NCI-H1105 treated with DMSO at 0.1 percent for 48 hours (cell line): ENCODE results near the gene NCMAP.
"Not testable (repeated sequence)": the region's sequence is repeated elsewhere in the genome, so short reads cannot be mapped to it uniquely, and the experiment has no call there.

Experiments
- DNase-seq: peaks from one replicate; lab custom pipeline; 2025; lab: John Stamatoyannopoulos, UW

Gene NCMAP

DNA sequence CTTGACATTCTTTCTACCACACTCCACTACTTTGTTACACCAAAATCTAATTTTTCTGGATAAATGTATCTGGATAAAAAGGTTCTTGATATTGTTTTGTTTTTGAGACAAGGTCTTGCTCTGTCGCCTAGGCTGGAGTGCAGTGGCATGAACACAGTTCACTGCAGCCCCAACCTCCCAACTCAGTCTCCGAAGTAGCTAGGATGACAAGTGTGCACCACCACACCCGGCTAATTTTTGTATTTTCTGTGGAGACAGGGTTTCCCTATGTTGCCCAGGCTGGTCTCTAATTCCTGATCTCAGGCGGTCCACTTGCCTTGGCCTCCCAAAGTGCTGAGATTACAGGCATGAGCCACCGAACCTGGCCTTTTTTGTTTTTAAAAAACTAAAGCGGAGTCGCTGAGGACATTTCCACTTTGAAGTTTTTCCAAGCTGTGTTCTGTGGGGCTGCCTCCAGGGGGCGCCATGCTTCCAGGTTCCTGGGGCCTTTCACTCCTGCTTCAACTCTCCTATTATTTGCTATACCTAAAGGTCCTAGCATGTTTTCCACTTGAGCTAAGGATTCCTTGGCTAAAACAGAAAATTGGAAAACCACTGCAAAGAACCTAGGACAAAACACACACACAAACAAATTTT lies 14.1 kb upstream of the NCMAP start:
- DNase-seq, result peak; percentile 21

DNA sequence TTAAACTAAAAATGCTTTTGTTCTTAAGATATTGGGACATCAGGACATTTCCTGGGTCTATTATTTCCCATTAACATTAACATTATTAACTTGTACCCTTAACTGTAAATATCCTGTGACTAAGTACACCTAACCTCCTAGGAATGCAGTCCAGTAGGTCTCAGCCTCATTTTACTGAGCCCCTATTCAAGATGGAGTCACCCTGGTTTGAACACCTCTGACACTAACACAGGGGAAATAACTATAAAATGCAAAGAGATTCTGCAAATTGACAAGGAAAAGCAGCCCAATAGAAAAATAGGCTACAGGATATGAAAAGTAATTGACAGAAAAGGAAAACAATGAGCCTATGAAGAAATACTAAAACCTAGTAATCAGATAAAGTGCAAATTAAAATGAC lies 11.6 kb upstream of the NCMAP start:
- no peak for DNase-seq

DNA sequence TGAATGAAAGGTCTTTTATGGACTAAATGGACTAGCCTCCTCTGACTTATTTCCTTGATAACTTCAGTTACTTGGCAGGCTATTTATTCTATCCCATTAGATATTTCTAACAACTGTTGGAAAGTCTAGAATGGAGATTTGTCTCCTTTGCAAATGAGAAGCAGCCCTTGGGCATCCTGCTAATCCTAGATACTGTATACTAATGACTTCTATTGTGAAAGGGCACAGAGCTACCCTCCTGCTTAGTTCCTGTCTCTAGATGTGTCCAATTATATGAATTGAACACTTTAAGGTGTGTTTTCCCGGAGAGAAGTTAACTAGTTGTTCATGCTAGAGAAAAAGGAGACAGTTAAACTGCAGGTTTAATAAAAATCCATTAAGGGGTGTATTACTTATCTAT lies 10.2 kb upstream of the NCMAP start:
- DNase-seq, result no peak

DNA sequence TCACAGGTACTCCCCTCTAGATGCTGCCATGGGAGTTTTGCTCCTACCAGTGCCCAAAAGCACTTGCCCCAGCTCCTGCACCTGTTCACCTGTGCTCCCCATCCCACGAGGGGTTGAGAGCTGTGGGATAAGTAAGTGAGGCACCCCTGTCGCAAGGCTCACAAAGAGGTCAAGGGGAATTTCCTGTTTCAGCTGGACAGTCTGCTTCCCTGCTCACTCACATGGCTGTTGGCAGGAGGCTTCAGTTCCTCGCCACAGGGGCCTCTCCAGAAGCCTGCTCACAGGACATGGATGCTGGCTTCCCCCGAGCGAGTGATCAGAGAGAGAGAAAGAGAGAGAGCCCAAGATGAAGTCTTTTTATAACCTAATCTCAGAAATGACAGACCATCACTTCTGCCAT lies 8.7 kb upstream of the NCMAP start:
- no peak for DNase-seq

DNA sequence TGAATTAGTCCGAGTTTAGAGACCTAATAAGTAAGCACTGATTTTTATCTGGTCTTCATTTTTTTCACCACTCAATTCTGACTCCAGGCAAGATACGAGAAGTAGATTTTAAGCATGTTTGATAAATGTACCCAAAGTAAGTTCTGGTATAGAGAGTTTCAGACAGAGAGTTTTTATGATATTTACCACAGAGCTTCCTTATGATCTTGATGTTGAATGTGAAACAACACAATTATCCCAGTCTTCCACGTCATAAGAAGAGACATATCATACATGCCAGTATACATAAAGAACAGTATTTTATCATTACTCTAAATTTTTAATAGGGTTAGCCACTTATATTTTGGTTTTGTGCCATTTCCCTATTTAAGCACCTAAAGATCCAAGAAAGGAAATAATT lies 7.8 kb upstream of the NCMAP start:
- DNase-seq, result no peak

DNA sequence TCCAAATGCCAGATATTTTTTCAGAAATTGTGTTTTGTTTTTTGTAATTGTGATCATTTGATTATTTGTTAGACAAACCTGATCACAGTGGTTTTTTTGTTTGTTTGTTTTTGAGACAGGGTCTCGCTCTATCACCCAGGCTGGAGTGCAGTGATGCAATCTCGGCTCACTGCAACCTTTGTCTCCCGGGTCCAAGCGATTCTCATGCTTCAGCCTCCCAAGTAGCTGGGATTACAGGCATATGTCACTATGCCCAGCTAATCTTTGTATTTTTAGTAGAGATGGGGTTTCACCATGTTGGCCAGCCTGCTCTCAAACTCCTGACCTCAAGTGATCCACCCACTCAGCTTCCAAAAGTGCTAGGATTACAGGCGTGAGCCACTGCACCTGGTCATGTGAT lies 6.7 kb upstream of the NCMAP start:
- not testable (repeated sequence) for DNase-seq

DNA sequence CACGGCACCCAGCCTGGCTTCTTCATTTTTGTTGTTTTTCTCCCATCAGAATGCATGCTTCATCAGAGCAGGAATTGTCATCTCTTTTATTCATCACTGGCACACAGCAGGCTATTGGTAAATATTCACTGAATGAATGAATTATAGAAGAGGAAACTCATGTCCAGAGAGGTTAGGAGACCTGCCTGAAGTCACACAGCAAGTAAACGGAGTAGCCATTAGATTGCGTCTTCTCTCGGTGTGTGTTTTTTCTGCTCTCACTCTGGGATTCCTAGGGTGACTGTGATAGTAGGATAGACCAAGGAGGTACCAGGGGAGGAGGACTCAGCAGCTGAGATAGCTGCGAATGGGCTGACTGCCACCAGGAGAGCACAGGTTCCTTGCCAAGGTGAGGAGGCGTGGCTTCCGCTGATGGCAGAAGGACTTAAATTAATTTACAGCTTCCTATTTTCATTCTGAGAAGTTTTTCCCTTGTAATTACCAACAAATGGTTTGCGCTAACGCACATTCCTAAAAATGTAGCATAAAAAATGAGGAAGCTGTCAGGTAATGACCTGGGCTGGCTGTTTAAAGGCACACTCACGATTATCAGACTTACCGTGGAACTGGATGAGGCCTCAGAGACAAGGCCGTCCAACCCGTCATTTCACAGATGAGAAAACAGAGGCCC lies 4.5 kb upstream of the NCMAP start:
- no peak for DNase-seq

DNA sequence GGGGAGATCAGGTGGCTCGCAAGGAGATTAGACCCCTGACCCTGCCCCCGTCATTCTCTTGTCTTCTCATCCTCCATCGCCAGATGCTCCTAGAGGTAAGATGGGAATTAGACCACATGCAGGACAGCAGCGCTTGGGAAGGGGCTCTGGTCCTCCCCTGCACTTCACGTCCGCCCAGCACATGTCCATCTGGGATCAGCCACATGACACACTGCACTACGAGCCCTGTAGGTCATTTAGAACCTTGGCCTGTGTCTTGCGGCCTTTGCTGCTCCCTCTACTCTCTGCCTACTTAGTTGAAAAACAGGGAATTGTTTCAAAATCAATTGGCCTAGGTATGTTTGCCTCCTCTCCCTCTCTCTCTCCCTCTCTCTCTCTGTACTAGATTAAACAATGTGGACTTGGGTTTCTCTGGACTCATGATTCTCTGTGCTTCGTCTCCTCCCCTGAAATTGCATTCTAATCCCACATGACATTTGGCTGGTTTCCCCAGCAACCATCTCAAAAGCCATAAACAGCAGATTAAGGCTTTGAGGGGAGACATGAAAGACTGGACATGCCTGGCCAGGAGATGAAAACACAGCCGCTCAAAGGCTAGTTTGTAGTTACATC lies 3.8 kb upstream of the NCMAP start:
- no peak for DNase-seq

DNA sequence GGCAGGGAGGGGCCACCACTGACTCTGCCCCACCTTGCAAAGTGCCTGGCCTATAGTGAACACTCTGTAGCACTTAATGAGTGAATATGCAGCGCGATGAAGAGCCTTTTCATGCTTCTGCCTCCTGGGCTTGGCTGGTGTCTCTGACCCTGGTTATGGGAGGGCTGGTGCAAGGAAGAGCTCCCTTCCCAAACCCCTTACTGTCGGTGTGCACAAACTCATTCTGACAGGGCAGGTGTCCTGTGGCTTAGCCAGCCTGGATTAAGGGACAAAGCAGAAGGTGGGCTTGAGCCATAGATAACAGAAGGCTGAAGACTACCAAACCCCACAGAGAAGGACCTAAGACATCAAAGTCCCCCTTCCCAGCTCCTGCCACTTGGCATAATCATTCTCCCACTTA lies 2.0 kb upstream of the NCMAP start:
- DNase-seq, result no peak

DNA sequence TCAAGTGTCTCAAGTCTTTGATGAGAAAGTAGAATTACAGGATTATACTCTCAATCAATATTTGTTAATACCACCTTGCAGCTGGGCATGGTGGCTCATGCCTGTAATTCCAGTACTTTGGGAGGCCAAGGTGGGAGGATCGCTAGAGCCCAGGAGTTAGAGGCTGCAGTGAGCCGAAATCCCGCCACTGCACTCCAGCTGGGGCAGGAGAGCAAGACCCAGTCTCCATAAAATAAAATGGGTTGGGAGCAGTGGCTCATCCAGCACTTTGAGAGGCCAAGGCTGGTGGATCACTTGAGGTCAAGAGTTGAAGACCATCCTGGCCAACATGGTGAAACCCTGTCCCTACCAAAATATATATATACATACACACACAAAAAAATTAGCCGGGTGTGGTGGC lies 1.2 kb upstream of the NCMAP start:
- no peak for DNase-seq

DNA sequence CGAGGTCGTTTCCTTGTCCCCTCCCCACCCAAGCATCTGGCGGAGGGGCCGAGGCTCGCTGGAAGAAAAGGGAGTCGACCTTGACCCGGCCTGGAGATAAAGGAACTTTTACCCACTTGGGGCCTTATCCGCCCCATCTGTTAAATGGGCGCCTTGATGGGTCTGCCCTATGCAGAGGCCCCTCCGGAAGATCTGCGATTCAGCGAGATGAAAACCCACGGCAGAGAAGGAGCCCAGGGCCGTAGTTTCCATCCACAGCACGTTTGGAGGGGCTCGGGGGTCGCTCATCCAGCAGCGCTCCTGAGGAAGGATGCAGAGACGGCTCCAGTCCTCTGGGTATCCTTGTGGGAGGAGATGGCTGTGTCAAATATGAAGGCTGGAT lies 518 bp downstream of the NCMAP start:
- no peak for DNase-seq

DNA sequence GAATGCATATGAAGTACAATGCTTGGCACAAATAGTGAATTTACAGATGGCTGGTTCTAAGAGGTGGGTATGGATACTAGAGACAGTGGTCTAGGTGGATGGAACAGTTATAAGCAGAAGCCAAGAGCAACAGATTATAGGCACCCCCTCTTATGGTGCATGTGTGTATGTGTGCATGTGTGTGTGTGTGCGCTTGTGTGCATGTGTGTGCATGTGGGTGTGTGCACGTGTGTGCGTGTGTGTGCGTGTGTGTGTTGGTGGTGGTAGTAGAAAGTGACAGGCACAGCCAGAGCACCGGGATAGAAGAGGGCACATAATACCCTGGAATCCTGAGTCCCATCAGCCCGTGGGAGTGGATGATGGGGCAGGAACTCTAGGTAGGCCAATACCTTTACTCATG lies 1.3 kb downstream of the NCMAP start:
- no peak for DNase-seq

DNA sequence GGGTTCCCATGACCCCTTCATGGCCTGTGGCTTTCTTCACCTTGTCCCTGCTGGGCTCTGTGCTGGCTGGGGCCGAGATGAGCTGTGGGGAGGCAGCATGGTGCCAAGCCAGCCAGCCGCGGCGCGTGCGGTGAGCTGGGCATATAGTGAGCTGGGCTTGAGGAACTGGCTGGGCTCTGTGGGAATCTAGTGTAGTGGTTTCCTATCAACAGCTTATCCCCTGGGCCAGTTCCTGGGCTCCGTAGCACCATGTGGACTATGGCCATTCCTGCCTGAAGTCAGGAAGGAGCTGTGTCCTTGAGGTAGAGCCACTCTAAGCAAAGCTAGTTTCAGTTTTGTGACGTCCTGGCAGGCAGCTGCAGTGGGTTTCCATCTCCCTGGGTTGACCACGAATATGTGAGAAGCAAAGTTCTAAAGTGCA lies 1.8 kb downstream of the NCMAP start:
- DNase-seq, result no peak

DNA sequence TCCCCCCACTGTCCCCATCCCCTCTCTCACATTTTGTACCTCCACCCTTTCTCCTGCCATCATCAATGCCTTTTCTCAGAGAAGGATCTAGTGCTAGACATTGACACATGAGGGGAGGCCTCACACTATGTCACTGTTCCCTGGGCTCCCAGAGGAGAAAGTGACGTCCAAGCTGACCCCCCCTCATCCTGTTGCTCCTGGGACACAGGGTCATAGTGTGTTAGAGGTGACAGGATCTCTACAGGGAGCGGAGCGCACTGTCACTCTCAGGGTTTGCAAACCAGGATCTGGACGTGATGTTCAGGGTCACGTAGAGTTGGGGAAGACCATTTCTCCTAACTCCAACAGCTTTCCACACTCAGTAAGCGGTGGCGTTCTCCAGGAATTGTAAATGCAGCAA lies 2.6 kb downstream of the NCMAP start:
- no peak for DNase-seq

DNA sequence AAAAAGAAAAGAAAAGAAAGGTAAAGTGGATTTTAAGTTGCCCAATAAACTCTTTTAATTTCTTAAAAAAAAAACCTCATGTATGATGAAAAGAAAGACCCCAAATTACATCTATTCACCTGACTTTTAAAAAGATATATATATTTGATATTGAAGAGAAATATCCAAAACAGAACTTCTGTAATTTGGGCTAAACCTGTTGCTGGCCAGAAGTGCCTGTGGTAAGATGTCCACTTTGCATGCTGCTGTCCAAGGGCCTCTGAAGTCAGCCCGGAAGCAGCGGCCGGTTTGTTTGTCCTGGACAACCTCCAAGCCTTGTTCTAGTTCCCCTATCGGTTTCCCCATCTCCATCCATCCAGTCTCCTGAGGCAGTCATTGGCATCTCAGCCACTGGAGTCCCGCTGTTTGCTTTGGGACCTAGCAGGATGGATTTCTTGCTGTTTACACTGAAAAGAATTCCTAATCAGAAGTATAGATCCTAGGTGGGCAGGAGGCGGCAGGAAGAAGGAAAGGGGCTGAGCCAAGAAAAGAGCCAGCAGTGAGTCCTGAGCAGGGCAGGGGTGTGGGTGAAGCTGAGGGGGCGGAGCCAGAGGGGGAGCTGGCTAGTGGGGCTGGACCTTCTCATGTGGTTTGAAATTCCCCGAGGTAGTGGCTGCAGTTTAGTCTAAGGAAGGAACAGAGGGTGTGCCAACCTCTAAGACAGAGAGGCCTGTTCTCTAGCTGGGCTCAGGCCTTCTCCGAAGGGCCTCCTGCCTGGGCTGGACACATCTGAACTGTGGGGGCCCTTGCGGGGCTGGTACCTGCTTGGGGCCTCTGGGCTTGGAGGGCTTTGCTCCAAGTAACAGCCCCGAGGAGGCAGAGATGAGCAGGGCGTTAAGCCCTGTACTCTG lies 3.3 kb downstream of the NCMAP start:
- no peak for DNase-seq

DNA sequence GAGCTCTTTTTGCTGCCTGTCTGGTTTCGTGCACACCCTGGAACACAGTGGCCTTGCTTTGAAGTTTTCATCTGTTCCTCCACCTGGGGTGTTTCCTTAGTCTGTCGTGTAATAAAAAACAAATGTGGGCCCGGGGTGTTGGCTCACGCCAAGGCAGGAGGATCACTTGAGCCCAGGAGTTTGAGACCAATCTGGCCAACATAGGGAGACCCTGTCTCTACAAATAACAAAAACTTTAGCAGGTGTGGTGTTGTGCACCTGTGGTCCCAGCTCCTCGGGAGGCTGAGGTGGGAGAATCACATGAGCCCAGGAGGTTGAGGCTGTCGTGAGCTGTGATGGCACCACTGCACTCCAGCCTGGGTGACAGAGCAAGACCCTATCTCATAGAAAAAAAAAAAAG lies 4.5 kb downstream of the NCMAP start:
- DNase-seq, result no peak

DNA sequence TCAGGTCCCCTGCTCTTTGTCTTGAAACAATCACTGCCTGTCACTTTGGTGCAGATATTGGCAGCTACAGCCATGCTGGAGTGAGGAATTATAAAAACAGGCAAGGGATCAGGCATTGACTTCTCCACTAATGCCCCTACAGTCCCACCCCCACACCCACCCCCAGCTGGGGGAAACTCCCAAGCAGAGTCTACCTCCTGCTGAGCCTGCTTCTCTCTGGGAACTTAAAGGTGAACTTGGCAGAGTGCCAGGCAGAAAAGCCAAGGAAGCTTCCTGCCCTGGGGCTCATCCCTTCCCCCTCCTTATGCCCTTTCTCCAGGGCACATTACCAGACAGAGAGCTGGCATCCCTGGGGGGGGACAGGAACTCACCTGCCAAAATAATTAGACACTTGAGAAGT lies 6.7 kb downstream of the NCMAP start:
- DNase-seq, result peak; percentile 85

DNA sequence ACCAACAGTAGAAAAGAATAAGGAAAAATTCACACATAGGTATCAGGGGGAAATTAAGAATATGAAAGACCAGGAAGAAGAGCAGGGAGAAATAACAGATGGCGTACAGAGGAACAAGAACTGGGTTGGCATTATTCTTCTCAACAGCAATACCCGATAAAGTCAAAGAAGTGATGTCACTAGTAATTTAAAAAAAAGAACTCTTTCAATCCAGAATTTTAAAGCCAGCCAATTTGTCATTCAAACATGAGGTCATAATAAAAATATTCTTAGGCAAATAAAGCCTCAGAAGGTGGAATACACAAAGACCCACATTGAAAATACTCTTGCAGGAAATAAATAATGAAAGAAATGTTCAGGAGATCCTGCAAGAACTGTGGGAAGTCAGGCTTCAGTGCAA lies 8.8 kb downstream of the NCMAP start:
- no peak for DNase-seq

DNA sequence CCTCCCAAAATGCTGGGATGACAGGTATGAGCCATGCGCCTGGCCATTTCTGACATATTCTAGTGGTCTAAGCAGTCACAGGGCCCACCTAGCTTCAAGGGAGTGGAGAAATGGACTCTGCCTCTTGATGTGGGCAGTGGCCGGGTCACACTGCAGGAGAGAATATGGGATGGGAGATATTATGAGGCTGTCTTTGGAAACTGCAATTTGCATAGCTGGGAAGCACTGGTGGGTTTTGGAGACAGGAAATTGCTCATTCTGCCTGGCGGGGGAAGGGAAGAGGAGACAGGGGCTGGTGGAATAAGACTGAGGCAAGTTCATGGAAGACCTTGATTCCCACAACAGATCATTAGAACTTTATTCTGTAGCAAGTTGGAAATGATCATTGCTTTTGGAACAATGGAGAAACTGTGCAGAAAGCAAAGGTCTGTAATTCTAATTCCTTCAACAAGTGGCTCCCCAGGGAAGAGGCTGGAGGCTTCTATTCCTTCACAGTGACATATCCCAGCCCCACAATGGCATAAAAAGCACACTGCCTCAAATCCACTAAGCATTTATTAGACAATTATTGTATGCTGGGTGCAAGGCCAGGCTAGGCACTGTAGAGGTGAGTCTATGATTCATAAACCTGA lies 10.5 kb downstream of the NCMAP start:
- DNase-seq, result no peak

DNA sequence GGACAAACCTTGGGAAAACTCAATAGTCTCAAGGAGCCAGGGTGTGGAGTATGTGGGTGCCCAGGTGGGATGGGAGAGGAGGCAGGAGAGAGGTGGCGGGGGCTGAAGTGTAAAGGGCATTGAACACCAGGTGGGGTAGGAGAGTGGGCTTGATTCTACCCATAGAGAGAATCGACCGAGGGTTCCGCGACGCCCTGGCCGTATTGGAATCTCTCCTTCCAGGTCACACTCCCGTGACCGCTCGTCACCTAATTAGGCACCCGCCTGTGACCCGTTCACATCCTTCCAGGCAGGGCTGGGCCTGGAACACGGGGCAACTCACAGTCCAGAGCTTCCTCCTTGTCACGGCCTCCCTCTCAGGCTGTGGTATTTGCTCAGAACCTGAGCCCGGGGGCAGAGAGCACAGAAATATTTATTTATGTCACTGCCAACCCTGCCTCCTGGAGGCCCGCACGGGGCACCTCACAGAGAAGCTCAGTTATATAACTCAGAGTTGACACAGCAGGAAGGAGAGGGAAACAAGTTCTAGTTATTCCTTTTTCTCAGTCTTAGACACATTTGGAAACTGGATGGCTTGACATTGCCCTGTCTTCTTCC lies 12.0 kb downstream of the NCMAP start:
- DNase-seq, result no peak

DNA sequence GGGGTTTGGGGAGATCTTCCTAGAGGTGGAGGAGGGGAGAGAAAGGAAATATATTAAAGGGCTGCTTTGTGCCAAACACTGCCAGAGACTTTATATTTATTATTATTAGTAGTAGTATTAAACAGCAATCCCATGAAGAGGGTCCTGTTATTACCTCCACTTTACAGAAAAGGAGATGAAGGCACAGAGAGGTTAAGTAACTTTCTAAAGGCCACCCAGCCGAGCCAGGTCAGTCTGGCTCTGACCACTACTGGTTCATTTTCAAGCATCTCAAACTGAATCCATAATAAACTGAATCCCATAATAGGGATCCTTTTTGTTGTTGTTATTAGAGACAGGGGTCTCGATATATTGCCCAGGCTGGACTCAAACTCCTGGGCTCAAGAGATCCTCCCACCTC lies 12.6 kb downstream of the NCMAP start:
- no peak for DNase-seq
